NCI-H1436 (cell line): Measurements from ENCODE around the gene CCDC71L.
A peak's percentile ranks its signal among the peaks of the same experiment; 100 is the strongest.
"Not testable (repeated sequence)": the region's sequence is repeated elsewhere in the genome, so short reads cannot be mapped to it uniquely, and the experiment has no call there.

ENCODE experiments used
- DNase-seq: peaks from one replicate; lab custom pipeline; 2025; lab: John Stamatoyannopoulos, UW

CCDC71L gene

GRCh38 chr7:106660862-106661720 is at the start of gene CCDC71L:
CCDC71L (minus strand) TSS chr7:106661158; CDS start chr7:106660896, 262 bp downstream.
- DNase-seq = peak; percentile 94

GRCh38 chr7:106709604-106710003 is 48.6 kb upstream of the CCDC71L start:
- DNase-seq = not testable (repeated sequence)

GRCh38 chr7:106704000-106704840 is 43.3 kb upstream of the CCDC71L start:
- DNase-seq = no peak

- DNase-seq = no peak
Observed at GRCh38 chr7:106693677-106694353, 32.9 kb upstream of the CCDC71L start.

- DNase-seq = no peak
Observed at GRCh38 chr7:106692450-106693051, 31.6 kb upstream of the CCDC71L start.

GRCh38 chr7:106688161-106688560 is 27.2 kb upstream of the CCDC71L start:
- not testable (repeated sequence) for DNase-seq

- no peak for DNase-seq
Observed at GRCh38 chr7:106683941-106684340, 23.0 kb upstream of the CCDC71L start.

- no peak for DNase-seq
Observed at GRCh38 chr7:106681815-106682495, 21.0 kb upstream of the CCDC71L start.

- no peak for DNase-seq
Observed at GRCh38 chr7:106679153-106679931, 18.4 kb upstream of the CCDC71L start.

- DNase-seq = no peak
Observed at GRCh38 chr7:106678795-106679152, 17.8 kb upstream of the CCDC71L start.

GRCh38 chr7:106676506-106676905 is 15.5 kb upstream of the CCDC71L start:
- not testable (repeated sequence) for DNase-seq

- not testable (repeated sequence) for DNase-seq
Observed at GRCh38 chr7:106673688-106674087, 12.7 kb upstream of the CCDC71L start.

- DNase-seq = not testable (repeated sequence)
Observed at GRCh38 chr7:106671930-106672329, 11.0 kb upstream of the CCDC71L start.

GRCh38 chr7:106671160-106671559 is 10.2 kb upstream of the CCDC71L start:
- DNase-seq = no peak

- DNase-seq = no peak
Observed at GRCh38 chr7:106668861-106669524, 8.0 kb upstream of the CCDC71L start.

GRCh38 chr7:106666353-106666752 is 5.4 kb upstream of the CCDC71L start:
- no peak for DNase-seq

GRCh38 chr7:106664343-106664742 is 3.4 kb upstream of the CCDC71L start:
- no peak for DNase-seq

GRCh38 chr7:106659963-106660861 is 746 bp downstream of the CCDC71L start:
- DNase-seq = peak; percentile 63
